SIG-M5 (cell line): ENCODE measurements around the gene ADGRA1.

Source experiments
- DNase-seq: peaks from one replicate; lab custom pipeline; 2025; lab: John Stamatoyannopoulos, UW

Gene ADGRA1

DNA sequence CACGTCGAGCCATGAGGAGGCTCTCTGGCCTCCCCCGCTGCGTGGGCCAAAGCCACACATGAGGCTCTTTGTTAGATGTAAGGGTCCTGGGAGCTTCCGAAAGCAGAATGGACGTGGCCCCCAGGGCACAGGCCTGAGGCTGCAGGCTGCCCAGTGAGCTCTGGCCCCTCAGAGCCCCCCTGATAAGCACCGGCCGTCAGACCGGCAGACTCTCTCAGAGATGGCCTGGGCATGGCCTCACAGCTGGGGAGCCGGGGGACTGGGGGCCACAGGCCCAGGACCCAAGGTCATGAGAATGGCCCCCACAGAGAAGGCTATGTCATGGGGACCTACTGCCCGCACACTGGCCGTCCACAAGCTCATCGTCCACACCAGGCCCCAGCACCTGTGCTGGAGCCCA is 31.7 kb upstream of the ADGRA1 start:
- no peak for DNase-seq

GRCh38 chr10:133056651-133057178 is 31.0 kb upstream of the ADGRA1 start:
- DNase-seq = no peak

DNA sequence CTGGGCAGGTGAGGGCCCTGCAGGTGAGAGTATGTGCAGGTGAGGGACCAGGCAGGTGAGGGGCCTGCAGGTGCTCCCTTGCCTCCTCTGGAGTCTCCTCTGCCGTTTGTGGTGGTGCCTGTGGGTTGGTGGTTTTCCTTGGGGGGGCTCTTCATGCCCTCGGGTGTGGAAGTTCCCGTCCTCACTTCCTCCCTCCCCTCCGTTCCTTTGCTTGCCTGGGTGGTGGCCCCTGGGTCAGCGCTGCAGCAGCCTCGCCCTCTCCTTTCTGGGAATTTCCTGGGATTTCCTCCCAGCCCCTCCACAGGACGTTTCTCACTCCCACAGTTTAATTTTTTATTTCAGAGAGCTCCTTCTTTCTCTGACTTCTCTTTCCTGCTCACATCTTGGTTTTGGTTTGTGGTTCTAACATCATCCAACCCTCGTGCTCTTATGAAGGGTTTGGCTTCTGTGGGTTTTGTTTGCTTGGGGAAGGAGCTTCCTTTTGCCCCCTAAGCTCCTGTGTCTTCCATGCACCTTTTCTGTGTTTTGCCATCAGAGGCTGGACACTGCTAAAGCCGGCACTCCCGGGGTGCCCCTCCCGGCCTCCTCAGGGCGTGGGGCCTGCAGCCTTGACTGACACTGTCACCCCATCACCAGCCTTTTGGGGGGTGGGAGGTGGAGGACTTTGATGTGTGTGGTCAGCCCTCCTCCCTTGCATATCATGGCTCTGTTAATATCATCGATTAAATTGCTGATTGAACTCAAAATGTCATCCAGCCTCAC is 29.2 kb upstream of the ADGRA1 start:
- no peak for DNase-seq

DNA sequence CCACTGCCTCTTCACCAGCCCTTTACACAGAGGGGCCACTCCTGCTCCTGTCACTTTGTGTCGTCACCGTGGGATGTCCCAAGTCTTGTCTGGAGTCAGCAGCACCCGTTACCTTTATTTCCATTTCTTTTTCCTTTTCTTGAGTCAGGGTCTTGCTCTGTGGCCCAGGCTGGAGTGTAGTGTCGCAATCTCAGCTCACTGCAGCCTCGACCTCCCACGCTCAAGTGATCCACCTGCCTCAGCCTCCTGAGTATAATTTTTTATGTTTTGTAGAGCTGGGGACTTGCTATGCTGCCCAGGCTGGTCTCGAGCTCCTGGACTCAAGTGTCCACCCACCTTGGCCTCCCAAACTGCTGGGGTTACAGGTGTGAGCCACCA is 28.6 kb upstream of the ADGRA1 start:
- DNase-seq = no peak

GRCh38 chr10:133059571-133059970 is 28.2 kb upstream of the ADGRA1 start:
- no peak for DNase-seq

DNA sequence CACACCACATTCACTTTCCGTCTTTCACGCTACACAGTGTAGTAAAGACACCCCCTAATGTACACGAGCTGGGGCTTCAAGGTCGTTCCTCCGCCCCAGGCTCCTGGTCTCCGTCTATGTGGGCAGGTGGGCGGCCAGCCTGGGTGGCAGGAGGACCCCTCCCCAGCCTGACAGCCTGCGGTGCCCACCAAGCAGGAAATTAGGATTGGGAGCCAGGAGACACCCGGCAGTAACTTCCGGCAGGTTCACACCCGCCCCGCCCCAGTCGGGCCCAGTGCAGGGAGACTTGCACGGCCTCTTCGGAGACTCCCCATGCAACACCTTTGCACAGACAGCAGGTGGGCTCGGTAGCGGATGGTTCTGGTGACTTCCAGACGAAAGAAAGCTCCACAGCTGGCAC is 27.7 kb upstream of the ADGRA1 start:
- DNase-seq = no peak

GRCh38 chr10:133060466-133060865 is 27.3 kb upstream of the ADGRA1 start:
- DNase-seq = no peak

DNA sequence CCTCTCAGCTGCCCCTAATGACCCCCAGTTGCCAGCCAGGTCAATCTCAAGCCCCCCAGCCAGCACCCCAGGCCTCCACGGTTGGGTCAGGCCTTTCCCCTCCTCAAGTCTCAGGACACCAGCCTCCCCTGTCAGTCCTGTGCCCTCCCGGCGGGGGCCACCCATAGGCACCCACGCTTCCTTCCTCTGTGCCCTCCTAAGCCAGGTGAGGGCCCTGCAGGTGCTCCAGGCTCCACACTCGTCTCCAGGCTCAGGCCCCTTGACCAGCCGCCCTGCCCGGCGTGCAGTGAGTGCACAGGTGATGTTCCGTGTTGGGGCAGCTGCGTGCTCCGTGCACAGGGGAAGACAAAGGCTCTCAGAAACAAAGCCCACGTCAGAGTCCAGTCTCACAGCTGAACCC is 26.8 kb upstream of the ADGRA1 start:
- no peak for DNase-seq

DNA sequence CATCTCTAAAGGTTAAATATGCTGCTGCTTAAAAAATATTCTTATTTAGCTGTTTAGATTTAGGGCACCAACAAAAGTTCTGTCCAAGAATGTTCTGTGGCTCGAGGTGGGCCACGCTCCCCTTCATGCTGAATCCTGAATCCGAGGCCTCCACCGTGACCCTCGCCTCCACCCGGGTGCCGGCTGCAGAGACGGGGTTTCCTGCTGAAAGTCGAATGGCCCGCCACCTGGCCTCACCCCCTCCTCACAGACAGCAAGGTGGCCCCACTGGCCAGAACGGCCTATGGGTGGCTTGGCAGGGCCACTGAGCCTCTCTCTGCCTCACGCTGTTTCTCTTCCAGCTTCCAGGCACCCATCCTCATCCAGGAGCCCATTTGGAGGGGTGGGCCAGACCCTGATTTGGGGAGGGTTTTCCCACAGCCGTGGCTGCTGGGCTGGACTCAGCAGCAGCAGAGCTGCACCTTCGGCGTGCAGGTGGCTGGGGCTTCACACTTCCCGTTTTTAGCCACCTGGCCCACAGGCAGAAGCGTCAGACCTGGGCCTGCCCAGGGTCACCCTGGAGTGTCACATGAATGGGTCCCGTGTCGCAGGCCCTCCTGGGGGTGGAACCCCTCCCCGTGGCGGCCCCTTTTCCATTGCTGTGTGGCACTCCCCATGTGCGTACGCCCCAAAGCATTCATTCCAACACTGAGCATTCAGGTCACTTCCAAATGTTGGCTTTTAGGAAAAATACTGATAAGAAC is 26.3 kb upstream of the ADGRA1 start:
- no peak for DNase-seq

GRCh38 chr10:133062085-133062484 is 25.6 kb upstream of the ADGRA1 start:
- DNase-seq = no peak

DNA sequence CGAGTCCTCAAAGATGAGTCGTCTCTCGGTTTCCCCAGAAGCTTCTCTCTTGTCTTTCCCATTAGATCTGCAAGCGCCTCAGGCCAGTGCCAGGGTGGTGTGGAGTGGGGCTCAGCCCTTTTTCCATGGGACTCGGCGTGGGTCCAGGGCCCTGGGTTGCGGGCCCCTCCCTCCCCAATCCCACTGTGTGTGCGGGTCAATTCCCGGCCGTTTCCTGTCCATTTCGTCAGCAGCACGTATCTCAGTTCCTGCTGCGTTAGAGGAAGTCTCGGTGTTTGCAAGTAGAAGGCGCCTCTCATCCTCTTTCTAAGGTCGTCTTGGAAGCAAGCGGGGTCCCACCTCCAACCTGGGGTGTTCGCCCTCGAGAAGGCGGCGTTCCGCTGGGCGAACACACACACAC is 25.1 kb upstream of the ADGRA1 start:
- DNase-seq = no peak

GRCh38 chr10:133067149-133068105 is 20.3 kb upstream of the ADGRA1 start:
- no peak for DNase-seq

DNA sequence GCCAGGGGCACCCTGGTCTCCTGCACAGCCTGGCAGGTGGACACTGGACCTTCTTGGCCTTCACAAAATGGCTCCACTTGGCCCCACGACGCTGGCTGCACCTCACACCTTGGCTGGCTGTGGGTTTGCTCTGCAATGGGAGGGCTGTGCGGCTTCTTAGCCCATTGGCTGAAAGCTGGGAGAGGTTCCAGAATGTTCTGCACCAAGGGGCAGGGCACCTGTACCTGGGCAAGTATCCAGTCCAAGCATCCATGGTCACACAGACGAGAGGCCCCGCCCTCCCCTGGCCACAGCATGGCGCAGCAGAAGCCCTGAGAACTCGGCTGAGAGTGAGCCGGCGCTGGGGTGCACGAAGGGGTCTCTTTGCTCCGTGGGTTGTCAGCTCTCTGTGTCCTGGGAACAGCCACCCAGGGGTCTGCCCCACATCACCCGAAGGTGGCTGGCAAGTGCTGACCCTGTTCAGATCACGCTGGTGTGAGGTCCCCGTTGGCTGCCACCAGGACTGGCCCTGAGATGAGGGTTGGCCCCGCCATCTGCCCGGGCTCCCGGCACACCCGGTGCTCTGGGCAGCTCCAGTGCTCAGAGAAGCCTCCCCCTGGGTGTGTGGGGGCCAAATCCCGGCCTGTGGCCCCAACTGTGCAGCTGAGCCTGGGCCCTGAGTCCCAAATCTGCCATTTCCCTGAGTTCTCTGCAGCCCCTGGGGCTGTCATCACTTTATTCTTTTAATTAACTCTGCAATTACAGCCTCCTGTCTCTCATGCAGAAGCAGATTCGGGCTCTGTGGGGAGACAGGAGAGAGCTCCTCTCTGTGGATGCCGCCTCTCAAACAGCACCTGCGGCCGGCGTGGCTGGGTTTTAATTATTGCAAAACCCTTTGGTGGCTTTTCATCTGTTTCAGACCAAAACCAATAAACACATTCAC is 19.4 kb upstream of the ADGRA1 start:
- no peak for DNase-seq

- no peak for DNase-seq
Measured at GRCh38 chr10:133069033-133069525, 18.6 kb upstream of the ADGRA1 start.

GRCh38 chr10:133070405-133070804 is 17.3 kb upstream of the ADGRA1 start:
- DNase-seq = no peak

DNA sequence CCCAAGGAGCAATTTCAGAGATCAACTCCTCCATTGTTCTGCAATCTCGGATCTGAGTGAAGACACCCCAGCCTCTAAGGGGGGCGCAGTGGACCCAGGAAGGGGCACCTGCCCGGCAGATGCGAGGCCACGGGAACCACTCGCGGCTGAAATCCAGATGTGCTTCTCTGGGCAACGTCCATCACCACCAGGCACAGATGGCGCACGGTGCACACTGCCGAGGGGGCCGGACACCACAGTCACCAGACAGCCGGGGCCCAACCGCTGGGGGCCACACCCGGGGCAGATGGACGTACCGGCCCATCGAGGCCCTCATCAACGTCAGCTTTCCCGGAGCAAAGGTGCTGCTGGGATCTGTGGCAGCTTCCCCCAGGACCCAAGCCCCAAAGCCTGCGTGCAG is 16.9 kb upstream of the ADGRA1 start:
- no peak for DNase-seq

- DNase-seq = no peak
Measured at GRCh38 chr10:133071733-133072132, 16.0 kb upstream of the ADGRA1 start.

GRCh38 chr10:133072196-133072595 is 15.5 kb upstream of the ADGRA1 start:
- no peak for DNase-seq

DNA sequence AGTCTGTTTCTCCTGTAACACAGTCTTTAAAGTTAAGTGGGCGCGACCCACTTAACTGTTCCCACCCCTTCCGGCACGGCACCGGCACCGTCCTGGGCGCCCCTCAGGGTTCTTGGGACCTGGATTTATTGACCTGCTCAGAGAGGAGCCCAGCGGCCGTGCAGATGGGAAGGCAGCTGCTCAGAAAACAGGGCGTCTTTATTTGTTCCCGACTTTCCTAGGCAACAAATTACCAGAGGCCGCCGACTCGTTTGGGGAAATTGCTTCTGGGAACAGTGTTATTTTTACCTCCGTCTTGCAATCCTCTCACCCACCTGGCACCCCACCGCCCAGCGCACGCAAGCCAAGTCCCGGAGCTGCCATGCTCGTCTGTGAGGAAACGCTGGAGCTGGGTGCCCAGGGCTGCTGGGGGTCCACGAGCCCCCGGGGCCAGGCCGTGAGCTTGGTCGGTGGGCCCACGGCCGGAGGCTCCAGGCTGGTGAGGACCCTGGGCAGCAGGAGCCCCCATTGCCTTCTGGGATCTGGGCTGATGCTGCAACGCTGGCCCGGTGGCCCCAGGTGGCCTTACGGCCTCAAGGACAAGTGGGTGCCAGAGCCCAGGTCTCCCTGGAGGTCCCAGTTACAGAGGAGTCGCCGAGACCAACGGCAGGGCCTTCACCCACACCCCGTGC is 14.9 kb upstream of the ADGRA1 start:
- DNase-seq = no peak

DNA sequence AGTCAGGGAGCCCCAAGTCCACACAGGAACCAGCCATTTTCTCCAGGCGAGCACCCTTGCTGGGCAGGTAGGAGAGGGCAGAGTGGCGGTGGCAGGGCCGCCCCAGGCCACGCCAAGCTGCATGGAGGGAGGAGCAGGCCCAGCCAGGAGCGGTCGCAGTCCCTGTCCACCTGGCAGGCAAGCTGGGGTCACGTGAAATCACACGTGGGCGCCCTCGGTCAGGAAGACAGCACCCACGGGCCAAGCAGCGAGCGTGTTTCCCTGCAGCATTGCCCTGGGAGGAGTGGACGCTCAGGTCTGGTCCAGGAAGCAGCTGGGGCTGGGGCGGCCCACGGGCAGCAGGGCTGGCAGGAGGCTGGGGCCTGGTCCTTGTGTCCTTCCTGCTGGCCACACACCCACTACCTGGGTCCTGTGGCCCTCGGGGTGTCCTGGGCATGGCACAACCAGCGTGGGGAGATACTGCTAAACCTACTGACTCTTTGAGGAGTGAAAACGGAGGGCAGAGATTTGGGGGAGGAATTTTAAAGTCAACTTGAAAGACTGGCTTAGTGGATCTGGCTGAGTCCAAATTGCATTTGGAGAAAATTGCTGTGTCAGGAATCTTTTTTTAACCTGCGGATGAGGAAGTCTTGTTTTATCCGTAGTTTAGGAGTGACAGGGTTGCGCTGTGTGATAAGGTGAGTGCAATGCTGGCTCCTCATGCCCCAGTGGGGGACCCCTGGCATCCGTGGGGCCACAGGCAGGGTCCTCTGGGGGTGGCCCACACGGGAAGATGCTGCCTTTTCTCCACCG is 12.2 kb upstream of the ADGRA1 start:
- DNase-seq = no peak
